ENCODE measurements around the gene REPS2.

The REPS2 gene

DNA sequence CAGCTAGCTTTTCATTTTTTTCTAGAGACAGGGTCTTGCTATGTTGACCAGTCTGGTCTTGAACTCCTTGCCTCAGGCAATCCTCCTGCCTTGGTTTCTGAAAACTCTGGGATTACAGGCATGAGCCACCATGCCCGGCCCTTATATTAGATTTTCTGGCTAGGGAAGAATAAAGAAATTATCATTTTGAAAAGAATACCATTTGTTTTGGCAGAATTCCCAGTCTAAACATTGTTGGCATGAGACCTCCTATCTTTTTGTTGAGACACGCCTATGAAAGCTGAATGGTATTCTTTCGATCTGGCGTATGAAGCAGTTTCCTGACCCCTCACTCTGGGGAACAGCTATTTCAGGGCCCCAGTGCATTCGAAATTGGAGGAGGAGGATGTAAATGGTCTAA lies 107.0 kb downstream of the REPS2 start:
- ChIA-PET POLR2A (ENCODE audit: low non-redundant PET) (no interaction called here), CTCF (interaction anchor here (0.5 kb wide), 1 partner anchor 228 kb away, joined by 3 read pairs; no protein-coding TSS in a partner anchor)
- peak; percentile 14 for DNase-seq (ENCODE audit: low spot score)
- no peak overlapping the region for H3K27ac ChIP-seq
- TF ChIP-seq, protein P1, sequence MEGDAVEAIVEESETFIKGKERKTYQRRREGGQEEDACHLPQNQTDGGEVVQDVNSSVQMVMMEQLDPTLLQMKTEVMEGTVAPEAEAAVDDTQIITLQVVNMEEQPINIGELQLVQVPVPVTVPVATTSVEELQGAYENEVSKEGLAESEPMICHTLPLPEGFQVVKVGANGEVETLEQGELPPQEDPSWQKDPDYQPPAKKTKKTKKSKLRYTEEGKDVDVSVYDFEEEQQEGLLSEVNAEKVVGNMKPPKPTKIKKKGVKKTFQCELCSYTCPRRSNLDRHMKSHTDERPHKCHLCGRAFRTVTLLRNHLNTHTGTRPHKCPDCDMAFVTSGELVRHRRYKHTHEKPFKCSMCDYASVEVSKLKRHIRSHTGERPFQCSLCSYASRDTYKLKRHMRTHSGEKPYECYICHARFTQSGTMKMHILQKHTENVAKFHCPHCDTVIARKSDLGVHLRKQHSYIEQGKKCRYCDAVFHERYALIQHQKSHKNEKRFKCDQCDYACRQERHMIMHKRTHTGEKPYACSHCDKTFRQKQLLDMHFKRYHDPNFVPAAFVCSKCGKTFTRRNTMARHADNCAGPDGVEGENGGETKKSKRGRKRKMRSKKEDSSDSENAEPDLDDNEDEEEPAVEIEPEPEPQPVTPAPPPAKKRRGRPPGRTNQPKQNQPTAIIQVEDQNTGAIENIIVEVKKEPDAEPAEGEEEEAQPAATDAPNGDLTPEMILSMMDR (conservative IDR thresholded peaks at IDR 0.05; ENCODE audit: low read depth): no peak

DNA sequence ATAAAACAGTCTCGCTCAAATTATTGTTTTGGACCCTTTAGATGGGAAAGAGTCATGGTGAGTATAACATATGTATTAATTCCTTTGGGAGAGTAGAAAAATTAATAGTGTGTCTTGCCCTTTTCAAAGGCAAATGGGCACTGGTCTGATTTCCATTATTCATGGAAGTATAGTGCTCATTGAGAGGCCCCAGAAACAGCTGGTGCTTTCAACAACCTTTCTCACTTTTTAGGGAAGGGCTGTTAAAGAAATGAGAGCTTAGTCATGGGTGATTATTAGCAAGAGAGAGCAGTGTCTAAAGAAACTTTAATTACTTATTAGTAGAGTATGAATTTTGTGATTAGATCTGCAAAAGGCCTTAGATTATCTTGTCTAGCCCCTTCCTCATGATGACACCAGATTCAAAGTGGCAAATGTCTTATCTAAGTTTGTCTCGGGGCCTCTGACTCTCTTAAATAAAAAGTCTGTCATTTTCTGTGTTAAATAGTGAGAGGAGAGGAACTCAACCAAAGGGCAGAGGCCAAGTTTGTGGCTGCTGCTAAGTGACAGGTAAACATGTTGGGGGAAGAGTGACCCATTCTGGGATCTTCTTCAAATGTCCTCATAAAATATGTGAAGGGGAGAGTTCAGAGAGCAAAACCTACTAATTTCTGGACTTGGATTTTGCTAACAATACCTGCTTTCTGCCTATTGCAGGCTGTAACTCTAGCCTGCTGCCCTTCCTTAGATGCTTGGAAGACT lies 110.6 kb downstream of the REPS2 start:
- no peak for DNase-seq (ENCODE audit: low spot score)
- TF ChIP-seq, protein P1 (conservative IDR thresholded peaks at IDR 0.05; ENCODE audit: low read depth): no peak
- ChIA-PET POLR2A (ENCODE audit: low non-redundant PET) (no interaction called here), CTCF (interaction anchor here (0.6 kb wide), 1 partner anchor 171 kb away, joined by 6 read pairs; no protein-coding TSS in a partner anchor)
- no peak overlapping the region for H3K27ac ChIP-seq

DNA sequence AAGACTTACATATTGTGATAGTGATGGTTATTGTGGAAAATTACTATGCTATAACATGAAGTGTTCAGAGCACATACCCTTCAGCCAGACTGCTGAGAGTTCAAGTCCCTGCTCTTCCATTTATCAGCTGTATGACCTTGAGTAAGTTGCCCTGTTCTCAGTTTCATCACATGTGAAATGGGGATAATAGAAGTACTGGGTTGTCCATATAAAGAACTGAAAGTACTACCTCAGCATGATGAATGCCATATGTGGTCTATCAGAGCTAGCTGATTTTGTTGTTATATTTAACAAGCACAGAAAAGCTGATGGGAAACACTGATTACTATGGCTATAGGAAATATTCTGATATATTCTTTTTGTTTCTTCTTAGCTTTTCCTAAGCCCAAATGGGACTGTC lies 115.6 kb downstream of the REPS2 start:
- ChIA-PET CTCF (no interaction called here), POLR2A (ENCODE audit: low non-redundant PET) (no interaction called here)
- DNase-seq (ENCODE audit: low spot score): no peak
- no peak overlapping the region for H3K27ac ChIP-seq
- TF ChIP-seq, protein P1 (conservative IDR thresholded peaks at IDR 0.05; ENCODE audit: low read depth): no peak

DNA sequence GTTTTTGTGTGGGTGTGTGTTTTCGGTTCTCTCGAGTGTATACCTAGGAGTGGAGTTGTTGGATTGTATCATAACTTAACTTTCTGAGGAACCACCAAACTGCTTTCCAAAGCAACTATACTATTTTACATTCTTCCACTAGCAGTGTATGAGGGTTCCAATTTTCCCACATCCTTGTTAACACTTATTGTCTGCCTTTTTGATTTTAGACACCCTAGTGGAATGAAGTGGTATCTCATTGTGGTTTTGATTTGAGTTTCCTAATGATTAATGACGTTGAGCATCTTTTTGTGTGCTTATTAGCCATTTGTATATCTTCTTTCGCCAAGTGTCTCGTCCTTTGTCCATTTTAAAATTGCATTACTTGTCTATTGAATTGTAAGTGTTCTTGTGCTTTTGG lies 118.6 kb downstream of the REPS2 start:
- TF ChIP-seq, protein P1 (conservative IDR thresholded peaks at IDR 0.05; ENCODE audit: low read depth): no peak
- ChIA-PET POLR2A (ENCODE audit: low non-redundant PET) (no interaction called here), CTCF (no interaction called here)
- no peak for DNase-seq (ENCODE audit: low spot score)
- H3K27ac ChIP-seq: no peak overlapping the region

DNA sequence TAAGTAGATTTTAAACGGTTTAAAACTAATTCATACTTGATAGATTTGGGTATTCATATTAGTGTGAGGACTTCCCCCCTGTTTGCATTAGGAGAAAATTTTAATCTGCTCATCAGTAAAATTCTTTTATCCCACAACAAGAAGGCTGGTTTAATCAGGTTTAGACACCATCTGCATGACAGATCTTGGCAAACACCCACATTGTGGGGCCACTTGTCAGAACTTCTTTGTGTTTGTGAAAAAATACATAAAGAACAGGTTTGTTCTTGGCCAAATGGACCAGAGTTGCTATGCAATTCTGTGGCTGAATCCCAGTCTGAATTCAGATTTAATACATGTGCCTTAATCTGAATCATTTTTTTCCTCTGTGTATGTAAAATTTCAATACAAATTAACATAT lies 121.1 kb downstream of the REPS2 start:
- TF ChIP-seq, protein P1 (conservative IDR thresholded peaks at IDR 0.05; ENCODE audit: low read depth): no peak
- no peak overlapping the region for H3K27ac ChIP-seq
- CTCF ChIA-PET: no interaction called here
- no peak for DNase-seq (ENCODE audit: low spot score)
- POLR2A ChIA-PET (ENCODE audit: low non-redundant PET): no interaction called here

DNA sequence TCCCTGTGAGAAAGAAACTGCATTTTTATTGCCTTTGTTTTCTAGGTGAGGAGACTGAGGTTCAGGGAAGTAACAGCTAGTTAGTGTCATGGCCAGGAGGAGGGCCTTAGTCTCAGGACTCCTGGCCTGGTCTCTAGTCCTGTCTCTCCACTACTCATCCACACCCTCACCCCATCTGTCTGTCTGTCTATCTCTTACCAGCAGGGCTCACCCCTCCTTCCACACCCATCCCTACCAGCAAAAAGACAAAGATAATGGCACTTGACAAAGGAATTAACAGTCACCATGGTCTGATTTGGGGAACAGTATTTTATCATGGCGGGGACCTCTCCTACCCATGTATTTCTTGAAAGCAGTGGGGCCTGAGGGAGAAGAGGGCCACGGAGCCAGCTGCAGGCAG lies 125.8 kb downstream of the REPS2 start:
- no peak for DNase-seq (ENCODE audit: low spot score)
- TF ChIP-seq, protein P1 (conservative IDR thresholded peaks at IDR 0.05; ENCODE audit: low read depth): no peak
- ChIA-PET CTCF (no interaction called here), POLR2A (ENCODE audit: low non-redundant PET) (no interaction called here)
- H3K27ac ChIP-seq: no peak overlapping the region
